HCEC 1CT (cell line): ENCODE data around the gene CSF3R.
"Not testable (repeated sequence)": the region's sequence is repeated elsewhere in the genome, so short reads cannot be mapped to it uniquely, and the experiment has no call there.

ENCODE experiments used
- DNase-seq: peaks from one replicate; pipeline ENCODE4 v3.0.0-alpha.2; 2017

CSF3R gene

GRCh38 chr1:36481091-36481490 is 1.6 kb downstream of the CSF3R start:
- no peak for DNase-seq

- no peak for DNase-seq
Observed at GRCh38 chr1:36480161-36480560, 2.6 kb downstream of the CSF3R start.

- no peak for DNase-seq
Observed at GRCh38 chr1:36479505-36480051, 3.1 kb downstream of the CSF3R start.

- DNase-seq, result not testable (repeated sequence)
Observed at GRCh38 chr1:36477615-36478014, 5.1 kb downstream of the CSF3R start.

GRCh38 chr1:36476945-36477344 is 5.8 kb downstream of the CSF3R start:
- DNase-seq, result no peak

GRCh38 chr1:36475910-36476604 is 6.7 kb downstream of the CSF3R start:
- no peak for DNase-seq

- no peak for DNase-seq
Observed at GRCh38 chr1:36475341-36475740, 7.4 kb downstream of the CSF3R start.

- DNase-seq, result no peak
Observed at GRCh38 chr1:36472656-36473055, 10.1 kb downstream of the CSF3R start.

GRCh38 chr1:36471830-36472641 is 10.7 kb downstream of the CSF3R start:
- no peak for DNase-seq

- DNase-seq, result no peak
Observed at GRCh38 chr1:36469163-36469562, 13.6 kb downstream of the CSF3R start.

- DNase-seq, result no peak
Observed at GRCh38 chr1:36467700-36468455, 14.8 kb downstream of the CSF3R start.

GRCh38 chr1:36467027-36467410 is 15.7 kb downstream of the CSF3R start:
- DNase-seq, result no peak

- no peak for DNase-seq
Observed at GRCh38 chr1:36466370-36467026, 16.2 kb downstream of the CSF3R start.

GRCh38 chr1:36465731-36466369 is 16.9 kb downstream of the CSF3R start:
- peak; percentile 38 for DNase-seq

GRCh38 chr1:36464605-36465393 is 17.9 kb downstream of the CSF3R start:
- DNase-seq, result peak; percentile 22

- peak; percentile 94 for DNase-seq
Observed at GRCh38 chr1:36463803-36464604, 18.7 kb downstream of the CSF3R start, which contains the start of gene MRPS15. Gene MRPS15 (minus strand): TSS chr1:36464384. CDS start chr1:36464275, 109 bp downstream.

- no peak for DNase-seq
Observed at GRCh38 chr1:36463463-36463802, 19.3 kb downstream of the CSF3R start.

GRCh38 chr1:36458910-36459309 is 23.8 kb downstream of the CSF3R start:
- DNase-seq, result no peak

GRCh38 chr1:36457691-36458090 is 25.0 kb downstream of the CSF3R start:
- DNase-seq, result no peak

GRCh38 chr1:36456391-36456928 is 26.3 kb downstream of the CSF3R start:
- DNase-seq, result no peak
